Thoracic aorta endothelial cell (primary cell): ENCODE data around the gene DEFB115. TPM values are rescaled to one million over a fixed set of nuclear protein-coding genes. Genes with fewer than 3 reads are reported as not detected.

Source experiments
- total RNA-seq: library from RNA; depleted of rRNA; stranded (reverse); fragments of >200 nt; gene quantifications from 2 replicates; pipeline ENCODE4 v1.2.3, GENCODE V29; 2012

DEFB115 gene, protein sequence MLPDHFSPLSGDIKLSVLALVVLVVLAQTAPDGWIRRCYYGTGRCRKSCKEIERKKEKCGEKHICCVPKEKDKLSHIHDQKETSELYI
- total RNA-seq = not detected in 2 replicates

DNA sequence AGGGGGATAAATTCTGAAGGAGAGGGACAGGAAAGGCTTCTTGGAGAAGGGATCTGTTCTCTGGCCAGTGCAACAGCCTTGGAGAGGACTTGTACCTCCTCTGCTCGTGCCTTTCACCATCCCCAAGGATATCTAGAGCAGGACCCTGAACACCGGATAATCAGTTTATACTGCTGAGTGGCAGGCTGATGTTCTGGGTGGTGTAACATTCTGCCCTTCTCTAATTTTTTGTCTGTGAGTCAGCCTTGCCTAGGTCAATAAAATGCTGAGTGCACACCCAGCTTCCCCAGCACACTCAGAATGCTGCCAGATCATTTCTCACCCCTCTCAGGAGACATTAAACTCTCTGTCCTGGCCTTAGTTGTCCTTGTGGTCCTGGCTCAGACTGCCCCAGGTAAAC is at the start of gene DEFB115:
DEFB115 (plus strand) TSS at position 301 of the 400 bp plus-strand sequence; CDS start at position 301, 0 bp downstream.

DNA sequence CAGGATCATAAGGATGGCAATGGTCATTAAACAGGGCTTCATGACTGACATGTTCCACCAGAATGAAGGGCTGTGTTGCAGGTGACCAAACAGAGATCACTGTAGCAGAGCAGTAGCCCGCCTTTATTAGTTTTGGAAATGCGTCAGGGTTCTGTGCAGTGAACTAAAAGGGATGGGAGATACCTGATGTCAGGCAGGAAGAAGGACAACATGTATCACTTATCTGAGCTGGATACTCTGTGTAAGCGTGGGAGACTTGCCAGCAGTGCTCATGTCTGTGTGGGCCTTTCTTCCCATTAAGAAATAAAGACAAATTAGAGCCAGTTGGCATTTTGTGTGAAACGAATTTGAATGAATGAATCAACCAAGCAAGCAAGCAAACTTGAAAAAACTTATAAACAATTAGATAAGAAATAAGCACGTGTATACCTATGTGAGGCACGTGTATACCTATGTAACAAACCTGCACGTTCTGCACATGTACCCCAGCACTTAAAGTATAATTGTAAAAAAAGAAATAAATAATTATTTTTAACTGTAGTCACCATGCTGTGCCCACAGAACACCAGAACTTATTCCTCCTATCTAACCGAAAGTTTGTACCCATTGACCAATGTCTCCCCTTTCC is 51.2 kb downstream of the DEFB115 start, which contains the start of gene DEFB116:
DEFB116 (minus strand) TSS at position 51 of the 628 bp plus-strand sequence; CDS start at position 51, 0 bp downstream.

Other genes starting within 250 kb of the DEFB115 start
- gene DEFB116, start 50.9 kb downstream of the DEFB115 start, total RNA-seq = not detected in 2 replicates
- not detected in 2 replicates for gene DEFB118, start 110.9 kb downstream of the DEFB115 start, total RNA-seq
- not detected in 2 replicates for gene DEFB119, start 132.9 kb downstream of the DEFB115 start, total RNA-seq
- not detected in 2 replicates for gene DEFB121, start 148.6 kb downstream of the DEFB115 start, total RNA-seq
- not detected in 2 replicates for gene DEFB123, start 183.0 kb downstream of the DEFB115 start, total RNA-seq
- gene DEFB124, start 217.5 kb downstream of the DEFB115 start, total RNA-seq = not detected in 2 replicates
- gene REM1, start 217.6 kb downstream of the DEFB115 start, total RNA-seq = 0.13 and 0.14 TPM in 2 replicates